HG02798 (cell line): Measurements from ENCODE around the gene CTTN.
"Not testable (repeated sequence)": the region's sequence is repeated elsewhere in the genome, so short reads cannot be mapped to it uniquely, and the experiment has no call there.

ENCODE experiments used
- ATAC-seq: cut with Tn5 transposase; IDR thresholded peaks from one replicate; pipeline ENCODE4 v1.9.1; 2021; ENCODE audit warnings: mild to moderate bottlenecking; ENCODE audit not compliant: unreplicated experiment, poor library complexity

Gene CTTN

GRCh38 chr11:70437111-70437784 is 38.9 kb downstream of the CTTN start:
- no peak for ATAC-seq

DNA sequence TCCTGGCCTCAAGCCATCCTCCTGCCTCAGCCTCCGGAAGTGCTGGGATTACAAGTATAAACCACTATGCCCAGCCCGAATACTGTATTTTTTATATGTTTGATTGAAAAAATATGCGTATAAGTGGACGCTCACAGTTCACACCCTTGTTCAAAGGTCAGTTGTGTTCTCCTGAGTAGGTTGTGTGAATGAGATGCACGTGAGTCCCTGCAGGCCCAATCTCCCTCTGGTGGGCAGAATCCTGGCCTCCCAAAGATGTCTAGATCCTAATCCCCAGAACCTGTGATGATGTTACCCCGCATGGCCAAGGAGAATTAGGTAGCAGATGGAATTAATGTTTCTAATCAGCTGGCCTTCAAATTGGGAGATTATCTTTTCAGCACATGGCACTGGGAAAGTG is 41.9 kb downstream of the CTTN start:
- no peak for ATAC-seq

DNA sequence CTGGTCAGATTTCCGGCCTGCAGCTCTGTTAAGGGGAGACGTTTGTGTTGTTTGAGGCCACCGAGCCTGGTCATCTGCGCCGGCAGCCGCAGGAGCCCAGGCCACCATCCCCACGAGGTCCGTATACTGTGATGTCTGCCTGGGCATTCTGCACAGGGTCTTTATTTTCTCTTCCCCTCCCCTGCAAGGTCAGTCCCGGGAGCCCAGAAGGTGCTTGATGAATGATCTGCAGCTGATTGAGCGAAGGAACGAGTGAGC is 45.4 kb downstream of the CTTN start:
- ATAC-seq: no peak

- ATAC-seq: no peak
These were observed 46.8 kb downstream of the CTTN start for GRCh38 chr11:70445091-70445490.

GRCh38 chr11:70445605-70446004 is 47.3 kb downstream of the CTTN start:
- no peak for ATAC-seq

DNA sequence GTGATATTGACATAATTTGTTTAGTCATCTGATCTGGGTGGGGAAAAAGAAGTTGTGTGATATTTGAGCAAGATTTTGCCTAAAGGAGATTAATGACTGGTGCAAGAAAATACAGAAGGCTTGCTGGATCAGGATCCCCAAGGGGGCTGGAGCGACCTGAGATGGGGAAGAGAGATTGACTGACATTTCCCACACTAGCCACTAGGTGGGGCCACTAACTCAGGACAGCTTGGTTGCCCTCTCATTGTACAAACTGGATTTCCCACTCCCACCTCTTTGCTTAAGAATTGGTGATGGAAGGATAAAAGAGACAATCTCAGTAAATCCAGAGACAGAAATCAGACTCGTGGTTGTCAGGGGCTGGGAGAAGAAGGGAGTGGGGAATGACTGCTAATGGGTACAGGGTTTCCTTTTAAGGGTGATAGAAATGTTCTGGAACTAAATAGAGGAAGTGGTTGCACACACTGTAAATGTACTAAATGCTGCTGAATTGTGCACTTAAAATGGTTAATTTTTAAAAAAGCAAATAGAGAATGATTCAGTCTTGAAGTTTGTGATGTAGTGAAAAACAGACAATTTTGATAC is 50.7 kb downstream of the CTTN start:
- no peak for ATAC-seq

DNA sequence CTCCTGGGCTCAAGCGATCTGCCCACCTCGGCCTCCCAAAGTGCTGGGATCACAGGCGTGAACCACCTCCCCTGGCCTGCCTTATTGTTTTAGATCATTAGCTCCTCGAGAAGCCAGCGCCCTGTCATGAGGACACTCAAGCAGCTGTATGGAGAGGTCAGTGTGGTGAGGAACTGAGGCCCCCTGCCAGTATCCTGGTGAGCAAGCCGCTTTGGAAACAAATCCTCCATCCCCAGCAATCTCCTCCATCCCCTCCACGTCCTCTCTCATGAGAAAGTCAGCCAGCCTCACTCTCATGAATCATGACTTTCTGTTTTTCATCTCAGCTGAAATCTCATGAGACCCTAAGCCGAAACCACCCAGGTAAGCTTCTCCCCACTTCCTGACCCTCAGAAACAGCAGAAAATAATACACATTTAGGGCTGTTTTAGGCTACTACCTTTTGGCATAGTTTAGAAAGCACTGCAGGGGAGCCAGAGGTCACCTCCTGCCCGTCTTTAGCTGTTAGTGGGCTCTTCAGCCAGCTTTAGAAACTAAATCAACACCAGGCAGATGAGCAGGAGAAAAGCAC is 56.0 kb downstream of the CTTN start:
- no peak for ATAC-seq

DNA sequence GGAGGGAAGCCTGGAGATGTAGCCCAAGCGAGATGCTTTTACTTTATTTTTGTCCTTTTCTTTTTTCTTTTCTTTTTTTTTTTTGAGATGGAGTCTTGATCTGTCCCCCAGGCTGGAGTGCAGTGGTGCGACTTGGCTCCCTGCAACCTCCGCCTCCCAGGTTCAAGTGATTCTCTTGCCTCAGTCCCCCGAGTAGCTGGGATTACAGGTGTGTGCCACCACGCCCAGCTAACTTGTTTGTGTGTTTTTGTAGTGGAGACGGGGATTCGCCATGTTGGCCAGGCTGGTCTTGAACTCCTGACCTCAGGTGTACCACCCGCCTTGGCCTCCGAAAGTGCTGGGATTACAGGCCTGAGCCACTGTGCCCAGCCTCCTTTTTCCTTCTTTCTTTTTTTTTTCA is 56.5 kb downstream of the CTTN start:
- not testable (repeated sequence) for ATAC-seq

- ATAC-seq: no peak
These were observed 57.0 kb downstream of the CTTN start for GRCh38 chr11:70455354-70455753.

DNA sequence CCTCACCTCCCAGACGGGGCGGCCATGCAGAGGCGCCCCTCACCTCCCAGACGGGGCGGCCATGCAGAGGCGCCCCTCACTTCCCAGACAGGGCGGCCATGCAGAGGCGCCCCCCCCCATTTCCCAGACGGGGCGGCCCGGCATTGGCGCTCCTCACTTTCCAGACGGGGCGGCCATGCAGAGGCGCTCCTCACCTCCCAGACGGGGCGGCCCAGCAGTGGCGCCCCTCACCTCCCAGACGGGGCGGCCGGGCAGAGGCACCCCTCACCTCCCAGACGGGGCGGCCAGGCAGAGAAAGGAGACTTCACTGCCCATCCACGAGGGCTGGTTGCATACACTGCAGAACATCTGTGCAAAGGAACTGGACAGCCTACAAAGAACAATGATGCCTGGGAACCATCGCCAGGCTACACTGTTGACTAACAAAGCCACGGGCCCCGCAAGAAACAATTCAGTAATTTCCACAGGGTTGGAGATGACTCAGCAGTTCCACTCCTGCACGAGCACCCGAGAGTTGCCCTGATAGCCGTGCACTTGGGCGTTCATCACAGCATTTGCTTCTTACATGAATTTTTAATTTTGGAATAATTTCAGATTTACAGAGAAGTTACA is 58.7 kb downstream of the CTTN start:
- ATAC-seq: no peak

DNA sequence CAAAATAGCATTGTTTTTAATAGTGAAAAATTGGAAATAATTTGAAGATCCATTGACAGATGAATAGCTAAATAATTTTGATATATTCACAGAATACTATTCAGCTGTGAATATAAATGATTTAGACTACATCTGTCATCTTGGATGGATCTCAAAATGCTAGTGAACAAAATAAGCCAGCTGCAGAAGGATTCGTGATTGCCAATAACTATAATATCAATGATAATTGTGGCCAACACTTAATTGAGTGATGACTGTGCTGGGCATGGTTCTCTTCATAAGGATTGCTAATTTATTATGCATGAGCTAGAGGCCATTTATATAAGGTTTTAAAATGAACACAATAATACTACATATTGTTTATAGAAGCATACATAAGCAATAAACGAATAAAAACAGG is 60.4 kb downstream of the CTTN start:
- ATAC-seq: no peak

- ATAC-seq: no peak
These were observed 61.8 kb downstream of the CTTN start for GRCh38 chr11:70460111-70460510.

DNA sequence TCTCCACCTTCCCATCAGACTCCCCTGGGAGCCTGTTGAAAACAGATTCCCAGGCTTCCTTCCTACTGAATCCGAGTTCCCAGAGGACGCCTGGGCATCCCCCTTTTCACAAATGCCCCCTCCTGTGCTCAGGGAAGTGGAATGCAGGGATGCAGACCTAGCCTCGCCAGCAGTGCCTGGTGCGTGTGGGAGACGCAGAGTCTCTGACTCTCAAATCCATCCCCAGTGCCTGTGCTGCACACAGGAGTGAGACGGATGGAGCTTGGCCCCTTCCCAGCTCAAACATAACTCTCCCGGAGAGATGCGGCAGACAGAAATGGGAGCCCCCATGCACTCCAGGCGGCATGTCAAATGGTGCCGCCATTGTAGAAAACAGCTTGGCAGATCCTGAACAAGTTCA is 62.6 kb downstream of the CTTN start:
- no peak for ATAC-seq

GRCh38 chr11:70462818-70463477 is 64.6 kb downstream of the CTTN start:
- ATAC-seq: no peak

DNA sequence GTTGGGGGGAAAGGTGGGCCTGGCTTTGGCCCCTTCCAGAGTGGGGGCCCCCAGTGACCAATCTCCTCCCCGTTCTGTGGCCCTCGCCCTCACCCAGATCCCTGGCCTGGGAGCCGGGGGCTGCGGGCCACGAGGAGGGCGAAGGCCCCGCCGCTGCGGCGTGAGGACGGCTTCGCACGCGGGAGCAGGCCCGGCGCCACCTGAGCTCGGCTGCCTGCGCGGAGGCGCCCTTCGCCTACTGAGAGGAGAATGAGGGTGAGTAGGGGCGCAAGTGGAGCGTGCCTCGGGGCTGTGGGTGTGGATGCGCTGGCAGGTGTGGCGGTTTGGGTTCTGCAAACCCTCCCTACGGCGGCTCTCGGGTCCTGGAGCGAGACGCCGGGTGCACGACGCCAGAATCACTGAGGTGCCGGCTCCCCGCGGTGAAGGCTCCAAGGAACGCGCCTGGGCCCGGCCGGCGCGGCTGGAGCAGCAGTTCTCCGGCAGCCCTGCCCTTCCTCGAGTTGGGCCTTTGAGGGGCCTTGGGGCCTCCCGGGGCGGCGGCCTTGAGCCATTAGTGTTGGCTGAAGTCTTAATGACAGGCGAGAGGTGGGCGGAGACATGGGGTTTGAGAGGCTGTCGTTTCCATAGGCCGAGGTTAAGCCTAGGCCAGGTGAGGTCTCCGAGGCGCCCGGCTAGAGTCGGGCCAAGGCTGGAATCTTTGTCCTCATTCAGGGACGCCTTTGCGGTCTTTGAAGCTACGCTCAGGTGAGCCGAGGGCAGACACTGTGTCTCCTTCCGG is 65.3 kb downstream of the CTTN start:
- ATAC-seq: no peak

DNA sequence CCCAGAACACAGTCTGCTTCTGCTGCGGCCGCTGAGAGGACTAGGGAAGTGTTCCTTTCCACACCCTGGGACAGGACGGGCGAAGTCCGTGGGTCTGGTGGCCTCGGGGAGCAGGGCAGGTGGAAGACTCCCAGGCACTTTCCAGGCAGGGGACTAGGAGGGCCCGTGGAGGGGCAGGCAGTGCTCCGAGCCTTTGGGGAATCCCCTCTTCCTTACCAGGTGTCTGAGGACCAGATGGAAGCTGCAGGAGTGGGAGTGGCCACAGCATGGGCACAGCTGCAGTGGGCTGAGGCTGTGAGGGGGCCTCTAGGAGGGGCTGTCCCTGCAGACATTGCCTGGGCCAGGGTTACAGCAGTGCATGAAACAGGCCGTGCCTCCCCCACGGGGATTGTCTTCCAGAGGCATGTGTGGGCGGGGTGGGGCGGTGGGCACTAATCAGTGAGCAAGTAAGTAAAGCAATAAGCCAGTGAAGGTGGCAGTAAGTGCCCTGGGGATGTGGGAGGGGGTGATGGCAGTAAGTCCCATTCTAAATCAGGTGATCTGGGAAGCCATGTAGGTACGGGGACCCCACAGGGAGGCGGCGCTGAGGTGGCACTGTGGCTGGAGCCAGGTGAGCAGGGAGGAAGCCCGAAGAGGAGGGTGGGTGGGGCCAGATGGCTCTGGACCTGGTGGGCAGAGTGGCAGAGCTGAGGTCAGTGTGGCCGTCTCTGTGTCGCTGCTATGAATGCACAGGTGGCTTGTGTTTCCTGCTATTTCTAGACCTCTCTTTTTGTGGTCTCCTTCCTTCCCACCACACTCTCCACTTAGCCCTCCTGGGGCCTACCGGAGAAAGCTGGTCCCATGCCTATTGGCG is 66.4 kb downstream of the CTTN start:
- no peak for ATAC-seq

GRCh38 chr11:70466154-70466553 is 67.8 kb downstream of the CTTN start:
- ATAC-seq: no peak

- no peak for ATAC-seq
These were observed 68.3 kb downstream of the CTTN start for GRCh38 chr11:70466596-70466995.

DNA sequence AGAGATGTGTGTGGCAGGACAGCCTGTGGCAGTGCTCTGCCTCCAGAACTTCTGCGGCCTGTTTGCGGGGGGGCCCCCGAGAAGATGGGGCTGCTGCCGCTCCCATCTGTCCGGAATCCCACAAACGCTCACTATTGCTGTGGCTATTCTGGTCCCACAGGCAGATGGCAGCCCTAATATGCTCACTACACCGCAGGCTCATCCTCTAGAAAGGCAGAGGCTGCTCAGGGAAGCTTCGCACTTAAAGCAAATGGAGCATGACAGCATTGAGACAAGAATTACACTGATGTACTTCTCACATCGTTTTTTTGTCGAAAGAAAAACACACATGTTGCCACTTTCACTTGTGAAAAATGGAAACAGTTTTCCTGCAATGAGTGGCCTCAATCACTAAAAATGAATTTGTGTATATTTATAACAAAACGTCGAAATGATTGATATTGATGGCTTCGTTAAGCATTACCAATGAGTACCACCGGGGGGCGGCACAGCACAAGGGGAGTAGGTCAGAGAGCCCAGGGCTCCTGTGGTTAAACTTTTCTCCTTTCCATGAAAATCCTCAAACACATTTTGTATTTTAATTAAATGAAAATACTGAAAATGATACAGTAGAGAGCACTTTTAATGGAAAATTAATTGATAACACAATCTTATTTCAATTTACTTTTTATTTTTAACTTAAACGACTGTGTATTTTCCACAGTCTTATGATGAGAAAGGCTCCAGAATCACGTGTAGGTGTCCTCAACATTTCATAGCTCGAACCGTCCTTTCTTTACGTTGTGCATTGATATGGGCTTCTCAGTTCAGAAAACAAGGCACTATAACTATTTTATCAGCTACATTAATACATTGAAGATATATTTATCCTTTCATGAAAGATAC is 69.1 kb downstream of the CTTN start:
- no peak for ATAC-seq
